Aorta (tissue), 5 donors: ENCODE measurements around the gene TPSAB1. TPM values are rescaled to one million over a fixed set of nuclear protein-coding genes. Genes with fewer than 3 reads are reported as not detected.
A peak's percentile ranks its signal among the peaks of the same experiment; 100 is the strongest.

Experiments
- ATAC-seq: fragments of 200-7000 bp; cut with Tn5 transposase; one replicate; pipeline ENCODE4 v1.9.1; 2022; ENCODE audit warnings: moderate library complexity; ENCODE audit not compliant: low FRiP score
- DNase-seq, 2 donors: peaks; one replicate each; pipeline ENCODE4 v3.0.0-alpha.2; 2020
- H3K27ac ChIP-seq, 2 donors: one replicate each; pipeline ENCODE4 v1.5.1; 2013; ENCODE audit warnings: low read length in 2 of 2, mild to moderate bottlenecking in 2 of 2, moderate library complexity in 2 of 2, control low read depth in 1 of 2, inconsistent platforms in 1 of 2, low read depth in 1 of 2
- H3K27me3 ChIP-seq, 2 donors: one replicate each; pipeline ENCODE4 v1.6.1; 2013; ENCODE audit warnings: control low read depth in 1 of 2, low read length in 1 of 2, mild to moderate bottlenecking in 1 of 2, moderate library complexity in 1 of 2; ENCODE audit not compliant: insufficient read depth in 2 of 2, control insufficient read depth in 1 of 2
- H3K36me3 ChIP-seq, 2 donors: one replicate each; pipeline ENCODE4 v1.6.1; 2013; ENCODE audit warnings: control low read depth in 1 of 2, low read length in 1 of 2, mild to moderate bottlenecking in 1 of 2; ENCODE audit not compliant: insufficient read depth in 2 of 2, control insufficient read depth in 1 of 2
- H3K4me1 ChIP-seq, 2 donors: one replicate each; pipeline ENCODE4 v1.6.1; 2013; ENCODE audit warnings: low read length in 2 of 2, control low read depth in 1 of 2, mild to moderate bottlenecking in 1 of 2, moderate library complexity in 1 of 2; ENCODE audit not compliant: insufficient read depth in 2 of 2, control insufficient read depth in 1 of 2
- H3K4me3 ChIP-seq, 2 donors: one replicate each; pipeline ENCODE4 v1.5.1; 2013; ENCODE audit warnings: low read length in 2 of 2, control low read depth in 1 of 2, mild to moderate bottlenecking in 1 of 2
- H3K9me3 ChIP-seq: one replicate; pipeline ENCODE4 v1.6.1; 2013; ENCODE audit warnings: mild to moderate bottlenecking, low read length; ENCODE audit not compliant: control insufficient read depth
- WGBS, 2 donors: extraction: QIAGEN DNeasy Blood & Tissue Kit; methylation state at CpG; one replicate each; pipeline ENCODE4 v1.1.7; 2013; 5-methylcytosine and 5-hydroxymethylcytosine counted together
- intact Hi-C, 2 donors: fragments of 100-400 bp; cut with DNase I; formaldehyde crosslinking; loops; one replicate each; pipeline versions ENCODE4 v1.14.2 to v1.15.0; 2022
- polyA plus RNA-seq, 2 donors: library from polyadenylated mRNA; stranded (reverse); fragments of 200-250 nt; gene quantifications; one replicate each; pipeline ENCODE4 v1.2.3, GENCODE V29; 2013
- total RNA-seq, 2 donors: library from RNA; stranded (reverse); fragmentation: NEBNext Ultra II Directional; extraction: Animal tissue kit (Norgen Biotek cat#: 25700); gene quantifications; one replicate each; pipeline ENCODE4 v1.2.1, GENCODE V29; 2021
- donor health status: healthy with polysubstance abuse.
- donor health status: Bipolar disorder and iron deficiency.
- donor health status: DM: no; HTN: no; CAD: no.
- donor health status: DM: no; HTN: no; CAD: no.
- donor health status: DM: yes; HTN: yes; CAD: no.

TPSAB1 gene
- total and polyA plus RNA-seq, 4 donors: 3.0 to 38.0 (median 8.0) TPM

DNA sequence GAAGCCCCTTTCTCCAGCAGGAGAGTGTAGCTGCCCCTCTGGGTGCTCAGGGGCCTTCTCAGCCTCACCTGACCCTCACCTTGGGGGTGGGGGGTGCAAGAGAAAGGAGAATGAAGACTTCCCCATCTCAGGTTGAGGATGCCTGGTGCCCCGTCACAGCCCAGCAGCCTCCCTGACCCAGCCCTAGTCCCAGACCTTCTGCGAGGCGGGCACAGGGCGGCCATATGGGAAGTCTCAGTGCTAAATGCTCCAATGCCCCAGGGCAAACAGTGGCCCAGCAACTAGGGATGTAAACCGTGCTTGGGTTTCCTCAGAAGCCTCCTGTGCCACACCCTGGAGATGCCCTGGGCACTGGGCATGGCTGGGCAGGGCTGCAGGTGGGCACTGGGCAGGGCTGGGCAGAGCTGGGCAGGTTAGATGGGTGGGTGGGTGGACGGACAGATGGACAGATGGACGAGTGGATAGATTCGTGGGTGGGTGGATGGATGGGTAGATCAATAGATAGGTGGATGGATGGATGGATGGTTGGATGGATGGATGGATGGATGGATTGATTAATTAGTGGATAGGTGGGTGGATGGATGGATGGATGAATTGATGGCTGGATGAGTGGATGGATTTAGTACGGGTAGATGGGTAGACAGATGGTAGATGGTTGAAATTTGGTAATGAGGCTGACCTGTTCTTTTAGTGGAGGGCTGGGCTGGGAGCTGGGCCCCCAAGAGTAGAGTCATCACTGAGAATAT lies 32.1 kb downstream of the TPSAB1 start:
- ATAC-seq (no peak), DNase-seq (no peak)
- Histone ChIP-seq H3K27me3 (no peaks in the 10 kb centered on the region), H3K27ac (no peak overlapping the region), H3K4me1 (no peaks in the 10 kb centered on the region), H3K36me3 (no peaks in the 10 kb centered on the region), H3K9me3 (no peaks in the 10 kb centered on the region), H3K4me3 (no peak overlapping the region)
- 61 to 63% methylated on average over 9 of the region's 9 CpGs for WGBS, 2 donors
- intact Hi-C loops: no loop called here

GRCh38 chr16:1273816-1274215 lies 33.3 kb downstream of the TPSAB1 start:
- intact Hi-C loops: no loop called here
- no peak for DNase-seq
- no peaks in the 10 kb centered on the region for H3K4me1 ChIP-seq
- no peak overlapping the region for H3K4me3 ChIP-seq
- H3K36me3 ChIP-seq: no peaks in the 10 kb centered on the region
- no peak for ATAC-seq
- H3K27me3 ChIP-seq: no peaks in the 10 kb centered on the region
- no peaks in the 10 kb centered on the region for H3K9me3 ChIP-seq
- 92 to 94% methylated on average over 15 of the region's 15 CpGs for WGBS, 2 donors
- H3K27ac ChIP-seq: no peak overlapping the region

- Histone ChIP-seq H3K4me3 (no peak overlapping the region), H3K27ac (no peak overlapping the region), H3K27me3 (no peaks in the 10 kb centered on the region), H3K9me3 (no peaks in the 10 kb centered on the region), H3K4me1 (no peaks in the 10 kb centered on the region), H3K36me3 (no peaks in the 10 kb centered on the region)
- intact Hi-C loops: no loop called here
- 93 to 95% methylated on average over 7 of the region's 7 CpGs for WGBS, 2 donors
- ATAC-seq (no peak), DNase-seq (no peak)
Observed at GRCh38 chr16:1274767-1275166, 34.3 kb downstream of the TPSAB1 start.

- DNase-seq: peak in 1 of 2 donors; percentile 76
- Histone ChIP-seq H3K4me3 (no peak overlapping the region), H3K27ac (no peak overlapping the region), H3K4me1 (no peaks in the 10 kb centered on the region), H3K9me3 (no peaks in the 10 kb centered on the region), H3K27me3 (no peaks in the 10 kb centered on the region), H3K36me3 (no peaks in the 10 kb centered on the region)
- ATAC-seq: no peak
- WGBS, 2 donors: 52 to 57% methylated on average over 27 to 30 of the region's 30 CpGs
- intact Hi-C loops: no loop called here
Observed at GRCh38 chr16:1275791-1276579, 35.5 kb downstream of the TPSAB1 start.

GRCh38 chr16:1276580-1276878 lies 36.0 kb downstream of the TPSAB1 start:
- intact Hi-C loops: no loop called here
- Histone ChIP-seq H3K4me3 (no peak overlapping the region), H3K9me3 (no peaks in the 10 kb centered on the region), H3K27ac (no peak overlapping the region), H3K4me1 (no peaks in the 10 kb centered on the region), H3K36me3 (no peaks in the 10 kb centered on the region), H3K27me3 (no peaks in the 10 kb centered on the region)
- no peak for ATAC-seq
- no peak for DNase-seq
- WGBS, 2 donors: 77 to 82% methylated on average over 12 to 14 of the region's 14 CpGs

GRCh38 chr16:1277151-1277598 lies 36.7 kb downstream of the TPSAB1 start:
- Histone ChIP-seq H3K9me3 (no peaks in the 10 kb centered on the region), H3K4me1 (no peaks in the 10 kb centered on the region), H3K27ac (no peak overlapping the region), H3K27me3 (no peaks in the 10 kb centered on the region), H3K4me3 (no peak overlapping the region), H3K36me3 (no peaks in the 10 kb centered on the region)
- peak; percentile 6 for ATAC-seq
- WGBS, 2 donors: 75 to 76% methylated on average over 19 of the region's 19 CpGs
- DNase-seq: peak in 1 of 2 donors; percentile 63
- intact Hi-C loops: no loop called here

DNA sequence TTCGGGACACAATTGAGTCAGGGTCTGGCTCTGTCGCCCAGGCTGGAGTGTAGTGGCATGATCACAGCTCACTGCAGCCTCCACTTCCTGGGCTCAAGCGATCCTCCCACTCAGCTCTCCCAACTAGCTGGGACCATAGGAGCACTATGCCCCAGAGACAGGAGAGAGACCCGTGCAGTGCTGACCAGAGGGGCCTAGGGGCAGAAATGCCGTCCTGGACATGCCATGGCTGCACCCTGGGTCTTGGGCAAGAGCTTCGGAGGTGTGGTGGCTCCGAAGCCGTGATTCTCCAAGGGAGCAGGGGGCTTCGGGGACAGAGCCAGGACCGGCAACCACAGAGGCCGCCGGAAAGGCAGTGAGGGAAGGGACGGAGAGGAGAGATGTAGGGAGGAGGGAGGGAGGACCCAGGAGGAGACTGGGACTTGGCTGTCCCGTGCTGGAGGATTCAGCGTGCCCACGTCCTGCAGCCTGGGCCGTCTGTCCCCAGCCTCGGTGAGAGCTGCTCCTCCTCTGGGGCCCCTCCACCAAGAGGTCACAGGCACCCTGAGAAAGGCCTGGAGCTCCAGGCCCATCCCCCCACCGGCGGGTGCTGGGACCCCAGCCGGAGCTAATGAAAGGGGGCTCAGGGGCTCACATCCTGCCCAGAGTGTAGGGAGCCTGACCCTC lies 37.2 kb downstream of the TPSAB1 start:
- H3K4me1 ChIP-seq: no peaks in the 10 kb centered on the region
- H3K27me3 ChIP-seq: no peaks in the 10 kb centered on the region
- DNase-seq (no peak), ATAC-seq (no peak)
- intact Hi-C loops: no loop called here
- H3K36me3 ChIP-seq: no peaks in the 10 kb centered on the region
- 32 to 37% methylated on average over 19 to 21 of the region's 21 CpGs for WGBS, 2 donors
- H3K4me3 ChIP-seq: no peak overlapping the region
- H3K27ac ChIP-seq: no peak overlapping the region
- H3K9me3 ChIP-seq: no peaks in the 10 kb centered on the region

DNA sequence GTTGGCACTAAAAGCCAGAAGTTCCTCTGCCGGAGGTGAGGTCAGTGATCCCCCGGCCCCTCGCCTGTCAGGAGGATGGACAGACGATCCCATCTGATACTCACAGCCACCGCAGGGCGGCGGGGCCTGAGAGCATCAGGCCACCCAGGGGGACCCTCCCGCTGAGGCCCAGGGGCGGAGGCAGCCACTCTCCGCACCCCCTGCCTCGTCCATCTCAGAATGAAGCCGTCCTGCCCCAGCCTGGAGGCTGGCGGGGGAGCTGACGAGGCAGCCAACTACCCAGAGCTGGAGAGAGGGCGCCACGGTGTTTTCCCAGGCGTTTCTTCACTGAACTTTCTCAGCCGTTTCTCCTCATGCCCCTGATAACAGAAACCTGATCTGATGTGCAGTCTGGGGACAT lies 38.0 kb downstream of the TPSAB1 start:
- H3K4me1 ChIP-seq: no peaks in the 10 kb centered on the region
- no peak overlapping the region for H3K27ac ChIP-seq
- intact Hi-C loops: no loop called here
- H3K9me3 ChIP-seq: no peaks in the 10 kb centered on the region
- DNase-seq (no peak), ATAC-seq (no peak)
- H3K36me3 ChIP-seq: no peaks in the 10 kb centered on the region
- H3K4me3 ChIP-seq: no peak overlapping the region
- 15 to 20% methylated on average over 18 of the region's 18 CpGs for whole genome bisulfite sequencing, 2 donors
- H3K27me3 ChIP-seq: no peaks in the 10 kb centered on the region
